Mesenchymal stem cell (in vitro differentiated cells and primary cell): ENCODE results near the gene TMEM37.

Experiments
- DNase-seq: peaks from one replicate; pipeline ENCODE4 v3.0.0-alpha.2; 2013
- H2AFZ ChIP-seq: one replicate; pipeline ENCODE4 v1.6.1; 2013; ENCODE audit warnings: low read depth, mild to moderate bottlenecking, control low read depth, inconsistent platforms, low read length, moderate library complexity
- H2AK5ac ChIP-seq: 2 replicates; pipeline ENCODE4 v1.6.1; 2013; ENCODE audit warnings: low read length, moderate library complexity, mild to moderate bottlenecking, inconsistent platforms; ENCODE audit not compliant: severe bottlenecking
- H2BK120ac ChIP-seq: one replicate; pipeline ENCODE4 v1.6.1; 2013; ENCODE audit warnings: low read depth, mild to moderate bottlenecking, inconsistent platforms, low read length, moderate library complexity
- H2BK12ac ChIP-seq, 2 experiments: one replicate each; pipeline ENCODE4 v1.6.1; 2013; ENCODE audit warnings: inconsistent platforms in 2 of 2, low read length in 2 of 2, mild to moderate bottlenecking in 2 of 2, moderate library complexity in 2 of 2, control low read depth in 1 of 2
- H2BK15ac ChIP-seq: one replicate; pipeline ENCODE4 v1.6.1; 2013; ENCODE audit warnings: mild to moderate bottlenecking, low read depth, inconsistent platforms; ENCODE audit not compliant: poor library complexity, severe bottlenecking
- H2BK5ac ChIP-seq: 2 replicates; pipeline ENCODE4 v1.6.1; 2013; ENCODE audit warnings: low read depth, mild to moderate bottlenecking, low read length, control low read depth, inconsistent platforms; ENCODE audit not compliant: poor library complexity, severe bottlenecking
- H3K14ac ChIP-seq, 2 experiments: one replicate each; pipeline ENCODE4 v1.6.1; 2013; ENCODE audit warnings: inconsistent platforms in 2 of 2, low read length in 2 of 2, control low read depth in 1 of 2, mild to moderate bottlenecking in 1 of 2, moderate library complexity in 1 of 2
- H3K18ac ChIP-seq, 2 experiments: one replicate each; pipeline ENCODE4 v1.6.1; 2013; ENCODE audit warnings: inconsistent platforms in 2 of 2, low read length in 2 of 2, control low read depth in 1 of 2, low read depth in 1 of 2, mild to moderate bottlenecking in 1 of 2
- H3K23ac ChIP-seq, 2 experiments: one replicate each; pipeline ENCODE4 v1.6.1; 2013; ENCODE audit warnings: inconsistent platforms in 2 of 2, low read length in 2 of 2, mild to moderate bottlenecking in 2 of 2, moderate library complexity in 2 of 2, control low read depth in 1 of 2
- H3K27ac ChIP-seq: 2 replicates; pipeline ENCODE4 v1.5.1; 2013; ENCODE audit warnings: mild to moderate bottlenecking, moderate library complexity, low read length, control low read depth, inconsistent platforms; ENCODE audit not compliant: poor library complexity, severe bottlenecking
- H3K27me3 ChIP-seq, 2 experiments: 2 replicates each; pipeline versions ENCODE4 v1.6.1 to v1.7.0; 2013; ENCODE audit warnings: low read length in 2 of 2, mild to moderate bottlenecking in 2 of 2, moderate library complexity in 2 of 2, control low read depth in 1 of 2, inconsistent platforms in 1 of 2; ENCODE audit not compliant: control insufficient read depth in 1 of 2, insufficient read depth in 1 of 2
- H3K36me3 ChIP-seq, 2 experiments: 2 replicates each; pipeline versions ENCODE4 v1.6.1 to v1.7.0; 2013; ENCODE audit warnings: low read length in 2 of 2, control low read depth in 1 of 2, inconsistent platforms in 1 of 2, low read depth in 1 of 2, mild to moderate bottlenecking in 1 of 2; ENCODE audit not compliant: insufficient read depth in 2 of 2, control insufficient read depth in 1 of 2
- H3K4ac ChIP-seq, 2 experiments: one replicate each; pipeline ENCODE4 v1.6.1; 2013; ENCODE audit warnings: inconsistent platforms in 2 of 2, low read length in 2 of 2, mild to moderate bottlenecking in 2 of 2, moderate library complexity in 2 of 2, control low read depth in 1 of 2, low read depth in 1 of 2
- H3K4me1 ChIP-seq: 2 replicates; pipeline ENCODE4 v1.6.1; 2013; ENCODE audit warnings: low read depth, low read length, control low read depth; ENCODE audit not compliant: control insufficient read depth, insufficient read depth
- H3K4me2 ChIP-seq: 2 replicates; pipeline ENCODE4 v1.6.1; 2013; ENCODE audit warnings: low read length, mild to moderate bottlenecking, inconsistent platforms; ENCODE audit not compliant: poor library complexity, severe bottlenecking
- H3K4me3 ChIP-seq, 2 experiments: 2 replicates each; pipeline versions ENCODE4 v1.5.1 to v1.7.0; 2013; ENCODE audit warnings: low read length in 2 of 2, mild to moderate bottlenecking in 2 of 2, control low read depth in 1 of 2, low read depth in 1 of 2; ENCODE audit not compliant: insufficient read depth in 1 of 2
- H3K79me1 ChIP-seq: replicated peaks from 2 replicates; pipeline ENCODE4 v1.6.1; 2013; ENCODE audit warnings: mild to moderate bottlenecking, control low read depth, low read length, inconsistent platforms; ENCODE audit not compliant: poor library complexity, severe bottlenecking
- H3K9ac ChIP-seq: 2 replicates; pipeline ENCODE4 v1.7.0; 2013; ENCODE audit warnings: mild to moderate bottlenecking, low read length, moderate library complexity
- H3K9me3 ChIP-seq: 2 replicates; pipeline ENCODE4 v1.7.0; 2013; ENCODE audit warnings: mild to moderate bottlenecking, low read length; ENCODE audit not compliant: control insufficient read depth
- H4K8ac ChIP-seq: one replicate; pipeline ENCODE4 v1.6.1; 2013; ENCODE audit warnings: inconsistent platforms, mild to moderate bottlenecking, low read length, moderate library complexity
- H4K91ac ChIP-seq: one replicate; pipeline ENCODE4 v1.6.1; 2013; ENCODE audit warnings: mild to moderate bottlenecking, low read length, inconsistent platforms
- WGBS: methylation state at CpG from one replicate; pipeline ENCODE4 v1.1.7; 2013; ENCODE audit warnings: mixed read lengths; 5-methylcytosine and 5-hydroxymethylcytosine counted together

TMEM37 gene

GRCh38 chr2:119431976-119432850, 559 bp downstream of the TMEM37 start:
- peak overlapping the region; percentile 36 for H2BK120ac ChIP-seq
- WGBS = 12% methylated on average over 49 of the region's 53 CpGs
- peaks cover 20% of the 10 kb centered on the region for H3K79me1 ChIP-seq
- peaks cover 0 to 52% of the 10 kb centered on the region in 2 experiments for H3K27me3 ChIP-seq
- H3K23ac ChIP-seq = no peak overlapping the region
- peak overlapping the region; percentile 78 for H3K4me2 ChIP-seq
- peak overlapping the region; percentile 91 for H3K27ac ChIP-seq
- peak overlapping the region; percentile 87 for H2AK5ac ChIP-seq
- H3K9ac ChIP-seq = peak overlapping the region; percentile 62
- H3K4me1 ChIP-seq = peaks cover 53% of the 10 kb centered on the region
- H2BK15ac ChIP-seq = peak overlapping the region; percentile 37
- peak overlapping the region; percentile 87 for H2BK5ac ChIP-seq
- H3K9me3 ChIP-seq = no peaks in the 10 kb centered on the region
- no peak overlapping the region for H4K91ac ChIP-seq
- peak; percentile 21 for DNase-seq
- H3K36me3 ChIP-seq = peaks cover 0 to 12% of the 10 kb centered on the region in 2 experiments
- H3K18ac ChIP-seq = peak overlapping the region; percentile 59 to 63
- H3K14ac ChIP-seq = no peak overlapping the region
- peak overlapping the region in 1 of 2 experiments; percentile 11 for H3K4ac ChIP-seq
- H4K8ac ChIP-seq = peak overlapping the region; percentile 38
- peak overlapping the region in 1 of 2 experiments; percentile 75 for H2BK12ac ChIP-seq
- H3K4me3 ChIP-seq = peak overlapping the region; percentile 55 to 69
- peak overlapping the region; percentile 3 for H2AFZ ChIP-seq

GRCh38 chr2:119432851-119433522, 1.3 kb downstream of the TMEM37 start:
- Histone ChIP-seq H3K27ac (peak overlapping the region; percentile 91), H3K18ac (no peak overlapping the region), H3K9me3 (no peaks in the 10 kb centered on the region), H4K8ac (no peak overlapping the region), H3K36me3 (peaks cover 0 to 16% of the 10 kb centered on the region in 2 experiments), H3K4me2 (peak overlapping the region; percentile 78), H3K4me1 (peaks cover 60% of the 10 kb centered on the region), H2BK12ac (no peak overlapping the region), H3K79me1 (peaks cover 20% of the 10 kb centered on the region), H2BK120ac (no peak overlapping the region), H2BK5ac (no peak overlapping the region), H2BK15ac (no peak overlapping the region), H3K4me3 (no peak overlapping the region), H4K91ac (peak overlapping the region; percentile 46), H3K27me3 (peaks cover 0 to 45% of the 10 kb centered on the region in 2 experiments), H3K4ac (no peak overlapping the region), H2AK5ac (peak overlapping the region; percentile 87), H3K14ac (no peak overlapping the region), H3K9ac (peak overlapping the region; percentile 62), H3K23ac (no peak overlapping the region), H2AFZ (no peak overlapping the region)
- no peak for DNase-seq
- 80% methylated on average over 15 of the region's 17 CpGs for WGBS

DNA sequence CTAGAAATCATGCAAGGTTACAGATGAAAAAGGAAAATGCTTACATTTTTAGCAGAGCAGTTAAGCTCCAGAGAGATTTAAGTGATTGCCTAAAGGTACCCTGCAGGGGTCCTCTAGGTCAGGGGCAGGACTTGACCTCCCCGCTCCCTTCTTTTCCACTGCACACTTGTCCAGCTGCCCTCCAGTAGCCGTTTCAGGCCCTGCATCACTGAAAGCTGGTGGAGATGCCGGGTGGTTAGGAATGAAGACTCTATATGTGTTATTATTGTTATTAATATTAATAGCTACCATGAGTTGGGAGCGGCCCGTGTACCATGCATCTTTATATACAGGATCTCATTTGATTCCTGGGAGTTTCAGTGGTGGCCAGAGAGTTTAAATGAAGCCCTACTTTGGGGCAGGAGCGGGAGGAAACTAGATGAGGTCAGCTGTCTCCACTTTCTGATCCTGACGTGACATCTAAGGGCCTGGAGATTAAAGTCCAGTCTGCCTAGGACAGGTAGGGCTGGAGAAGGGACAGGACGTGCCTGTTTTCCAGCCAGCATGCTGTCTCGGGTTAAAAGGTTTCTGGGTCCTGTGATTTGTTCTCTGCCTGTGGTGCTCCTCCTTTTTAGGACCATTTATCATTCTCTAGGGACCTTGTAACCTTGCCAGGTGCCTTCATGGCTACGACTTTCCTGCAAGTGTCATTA, 2.1 kb downstream of the TMEM37 start:
- 84% methylated on average over 8 of the region's 10 CpGs for WGBS
- Histone ChIP-seq H2AK5ac (no peak overlapping the region), H2BK12ac (no peak overlapping the region), H4K91ac (no peak overlapping the region), H3K4me1 (peaks cover 67% of the 10 kb centered on the region), H3K27ac (no peak overlapping the region), H3K18ac (no peak overlapping the region), H2BK15ac (no peak overlapping the region), H3K79me1 (peaks cover 22% of the 10 kb centered on the region), H2BK5ac (no peak overlapping the region), H3K4ac (no peak overlapping the region), H3K9ac (no peak overlapping the region), H3K36me3 (peaks cover 0 to 16% of the 10 kb centered on the region in 2 experiments), H3K4me3 (no peak overlapping the region), H3K9me3 (no peaks in the 10 kb centered on the region), H3K23ac (no peak overlapping the region), H3K4me2 (no peak overlapping the region), H2BK120ac (no peak overlapping the region), H2AFZ (no peak overlapping the region), H3K14ac (no peak overlapping the region), H4K8ac (no peak overlapping the region), H3K27me3 (peaks cover 0 to 45% of the 10 kb centered on the region in 2 experiments)
- no peak for DNase-seq
